ENCODE measurements around the gene OR2D3. TPM values are rescaled to one million over a fixed set of nuclear protein-coding genes. Genes with fewer than 3 reads are reported as not detected.
"Not testable (repeated sequence)": the region's sequence is repeated elsewhere in the genome, so short reads cannot be mapped to it uniquely, and the experiment has no call there.

The OR2D3 gene
- total RNA-seq, 1 donor from 2014 or later: not detected

DNA sequence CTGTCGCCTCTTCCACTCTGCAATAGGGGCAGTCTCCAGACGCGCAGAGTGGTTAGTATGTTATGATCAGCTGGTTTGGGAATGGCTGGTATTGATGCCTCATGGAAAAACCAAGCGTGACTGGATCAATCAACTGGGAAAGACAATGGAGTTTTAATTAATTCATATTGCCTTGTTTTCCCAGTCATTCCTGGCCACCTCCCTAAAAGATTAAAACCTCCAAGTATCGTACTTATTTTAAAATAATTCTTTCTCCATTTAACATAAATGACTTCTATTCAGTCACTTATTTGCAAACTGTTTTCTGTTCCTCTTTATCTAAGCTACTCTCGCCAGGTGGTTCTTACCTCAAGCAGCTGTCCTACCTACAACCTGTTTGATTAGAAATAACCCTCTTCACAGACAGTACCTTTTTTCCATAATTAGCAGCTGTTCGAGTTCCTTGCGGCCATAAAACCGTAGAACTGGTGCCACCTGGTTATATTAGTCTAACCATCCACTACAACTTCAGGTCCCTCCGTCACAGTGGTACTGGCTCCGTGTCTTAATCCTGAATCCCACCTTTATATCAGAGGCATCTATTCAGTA lies 6.3 kb downstream of the OR2D3 start:
- DNase-seq (ENCODE audit: low read depth, low spot score): no peak

DNA sequence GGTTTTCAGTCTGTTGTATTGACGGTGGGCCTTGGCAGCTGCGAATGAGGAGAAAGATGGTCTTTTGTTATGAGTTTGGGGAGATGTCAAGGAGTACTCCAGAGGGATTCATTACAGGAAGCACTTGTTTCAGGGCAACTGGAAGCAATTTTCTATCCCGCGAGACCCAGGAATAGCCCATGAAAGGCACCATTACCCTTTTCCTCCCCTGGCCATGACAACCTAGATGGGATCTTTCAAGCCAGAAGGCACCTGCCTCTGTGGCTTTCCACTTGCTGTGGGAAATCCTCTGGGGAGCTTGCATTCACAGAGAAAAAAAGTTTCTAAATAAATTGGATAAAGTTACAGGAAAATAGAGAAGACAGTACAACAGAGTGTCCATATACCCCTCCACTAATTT lies 8.1 kb downstream of the OR2D3 start:
- DNase-seq (ENCODE audit: low read depth, low spot score): no peak

DNA sequence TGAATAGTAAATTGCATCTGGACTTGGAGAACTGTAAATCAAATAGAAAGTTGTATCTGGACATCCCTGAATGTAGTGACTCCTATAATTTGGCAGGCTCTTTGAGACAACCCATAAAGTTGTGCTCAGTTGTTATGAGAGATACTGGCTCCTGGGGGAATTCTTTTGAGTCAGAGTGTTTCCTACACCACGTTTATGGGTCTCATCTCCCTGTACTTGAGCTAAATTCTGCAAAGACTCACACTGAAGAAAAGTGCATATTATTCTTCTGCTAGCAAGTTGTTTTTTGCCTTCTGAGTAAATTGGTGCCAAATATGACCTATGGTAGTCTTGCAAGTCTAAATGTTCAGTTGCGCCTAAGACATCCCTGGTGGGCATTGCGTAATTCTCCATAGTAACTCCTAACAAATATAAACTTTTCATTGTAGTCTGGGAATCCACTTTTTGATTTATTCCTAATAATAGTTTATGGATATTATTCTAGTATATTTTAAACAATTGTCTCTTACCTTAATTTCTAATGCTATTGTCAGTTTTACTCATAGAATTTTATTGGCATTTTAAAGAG lies 10.4 kb downstream of the OR2D3 start:
- DNase-seq (ENCODE audit: low read depth, low spot score): no peak

DNA sequence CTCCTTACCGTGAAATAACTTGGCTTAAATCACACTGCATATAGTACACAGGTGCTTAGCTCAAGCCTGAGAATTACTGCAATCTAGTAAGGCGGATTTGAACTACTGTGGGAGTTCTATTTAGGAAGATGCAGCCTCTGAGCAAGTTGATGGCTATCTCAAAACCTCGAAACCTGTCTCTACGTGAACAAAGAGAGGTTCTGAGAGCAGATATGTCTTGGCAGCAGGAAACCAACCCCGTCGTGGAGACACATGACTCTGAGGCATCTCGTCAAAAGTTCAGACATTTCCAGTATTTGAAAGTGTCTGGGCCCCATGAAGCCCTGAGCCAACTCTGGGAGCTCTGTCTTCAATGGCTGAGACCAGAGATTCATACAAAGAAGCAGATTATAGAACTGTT lies 11.3 kb downstream of the OR2D3 start:
- DNase-seq (ENCODE audit: low read depth, low spot score): no peak

DNA sequence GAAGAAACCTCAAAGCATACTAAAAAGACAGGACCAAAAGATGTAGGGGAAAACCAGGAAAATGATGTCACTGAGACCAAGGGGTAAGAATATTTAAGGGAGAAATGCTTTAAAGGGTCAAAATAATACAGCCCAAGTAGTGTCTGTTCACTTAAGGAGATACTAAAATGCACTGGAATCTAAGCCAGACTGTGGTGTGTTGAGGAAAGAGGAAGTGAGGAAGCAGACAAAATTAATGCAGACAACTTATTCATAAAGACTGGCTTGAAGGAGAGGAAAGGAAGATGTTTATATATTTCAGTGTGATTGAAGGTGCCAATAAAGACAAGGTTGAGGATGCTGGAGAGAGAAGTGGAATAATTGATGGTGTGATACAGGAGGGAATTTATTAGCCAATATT lies 21.2 kb downstream of the OR2D3 start:
- DNase-seq (ENCODE audit: low read depth, low spot score): no peak

DNA sequence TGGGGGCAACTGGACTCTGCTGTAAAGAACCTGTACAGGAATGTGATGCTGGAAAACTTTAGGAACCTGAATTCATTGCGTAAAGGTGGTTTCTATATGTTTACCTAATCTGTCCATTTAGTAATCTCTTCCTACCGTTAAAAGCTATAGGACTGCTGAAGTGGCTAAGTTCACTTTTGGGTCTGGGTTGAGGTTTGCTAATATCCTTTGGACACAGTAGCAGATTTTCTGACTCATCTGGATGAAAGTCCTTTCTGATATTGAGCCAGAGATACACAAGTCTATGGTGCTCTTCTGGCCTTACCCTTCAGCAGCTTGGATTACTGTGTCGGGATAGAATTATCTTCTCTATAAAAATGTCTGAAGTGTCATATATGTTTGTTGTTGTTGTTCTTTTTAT lies 22.3 kb downstream of the OR2D3 start:
- no peak for DNase-seq (ENCODE audit: low read depth, low spot score)

DNA sequence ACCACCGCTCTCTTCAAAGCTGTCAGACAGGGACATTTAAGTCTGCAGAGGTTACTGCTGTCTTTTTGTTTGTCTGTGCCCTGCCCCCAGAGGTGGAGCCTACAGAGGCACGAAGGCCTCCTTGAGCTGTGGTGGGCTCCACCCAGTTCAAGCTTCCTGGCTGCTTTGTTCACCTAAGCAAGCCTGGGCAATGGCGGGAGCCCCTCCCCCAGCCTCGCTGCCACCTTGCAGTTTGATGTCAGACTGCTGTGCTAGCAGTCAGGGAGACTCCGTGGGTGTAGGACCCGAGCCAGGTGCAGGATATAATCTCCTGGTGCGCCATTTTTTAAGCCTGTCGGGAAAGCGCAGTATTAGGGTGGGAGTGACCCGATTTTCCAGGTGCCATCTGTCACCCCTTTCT lies 33.4 kb downstream of the OR2D3 start:
- DNase-seq (ENCODE audit: low read depth, low spot score): not testable (repeated sequence)

DNA sequence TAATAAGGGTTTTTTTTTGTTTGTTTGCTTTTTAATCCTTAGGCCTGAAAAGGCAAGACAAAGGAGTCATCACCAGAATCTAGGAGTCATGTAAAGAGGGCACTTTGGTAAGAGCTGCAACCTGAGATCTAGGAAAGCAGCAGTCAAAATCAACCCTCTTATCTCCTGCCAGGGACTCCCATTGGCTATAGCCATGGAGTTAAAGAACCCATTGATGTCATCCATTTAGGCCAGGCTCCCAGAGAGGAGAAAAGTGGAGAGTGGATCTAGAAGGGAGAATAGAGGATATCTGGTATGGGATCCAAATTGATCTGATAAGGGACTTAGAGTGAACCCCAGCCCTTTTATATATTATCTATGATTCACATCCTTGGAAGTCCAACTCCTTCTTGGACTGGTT lies 41.3 kb downstream of the OR2D3 start:
- DNase-seq (ENCODE audit: low read depth, low spot score): no peak

DNA sequence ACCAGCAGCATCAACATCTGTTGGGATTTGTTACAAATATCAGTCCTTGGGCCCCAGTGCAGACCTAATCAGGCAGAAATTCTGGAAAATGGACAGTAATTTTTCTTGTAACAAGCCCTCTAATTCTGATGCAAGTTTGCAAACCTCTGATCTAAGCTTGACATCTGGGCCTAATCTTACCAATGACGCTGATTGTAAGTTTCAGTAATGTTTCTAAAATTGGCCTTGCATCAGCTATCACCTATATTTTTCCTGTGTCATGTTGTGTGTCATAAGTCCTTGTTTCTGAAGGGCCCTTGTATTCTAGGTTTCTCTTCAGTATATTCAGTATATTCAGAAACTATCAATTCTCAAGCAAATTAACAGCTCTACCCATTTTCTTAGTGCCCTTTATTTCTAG lies 41.9 kb downstream of the OR2D3 start:
- DNase-seq (ENCODE audit: low read depth, low spot score): no peak

DNA sequence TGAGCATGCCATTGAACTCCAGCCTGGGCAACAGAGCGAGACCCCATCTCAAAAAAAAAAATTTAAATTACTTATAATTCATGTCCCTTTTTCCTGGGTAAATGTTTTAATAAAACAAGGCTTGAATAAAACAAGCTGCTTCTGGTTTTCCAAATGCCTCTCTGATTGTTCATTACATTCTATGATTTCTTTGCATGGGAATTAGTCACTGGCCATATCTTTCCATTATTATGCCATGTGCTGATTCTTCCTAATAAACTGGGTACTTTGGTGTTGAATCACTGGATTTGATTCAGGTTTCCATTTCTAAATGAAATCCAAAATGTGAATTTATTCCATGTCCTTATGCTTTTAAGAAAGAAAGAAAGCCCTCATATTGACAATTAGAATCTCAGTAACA lies 48.0 kb downstream of the OR2D3 start:
- DNase-seq (ENCODE audit: low read depth, low spot score): no peak

DNA sequence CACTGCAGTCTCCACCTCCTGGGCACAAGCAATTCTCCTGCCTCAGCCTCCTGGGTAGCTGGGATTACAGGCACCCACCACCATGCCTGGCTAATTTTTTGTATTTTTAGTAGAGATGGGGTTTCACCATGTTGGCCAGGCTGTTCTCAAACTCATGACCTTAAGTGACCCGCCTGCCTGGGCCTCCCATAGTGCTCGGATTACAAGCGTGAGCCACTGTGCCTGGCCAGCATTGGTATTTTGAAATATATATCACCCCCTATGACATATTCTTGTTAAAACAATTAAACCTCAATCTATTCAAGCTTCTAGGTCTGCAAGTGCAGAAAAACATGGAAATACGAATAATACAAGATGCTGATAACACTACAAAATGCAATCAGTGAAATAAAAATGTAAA lies 49.1 kb downstream of the OR2D3 start:
- not testable (repeated sequence) for DNase-seq (ENCODE audit: low read depth, low spot score)

Other genes with a start within 250 kb of the OR2D3 start
- 75.5 and 91.9 TPM in 2 replicates for gene MRPL17, start 237.7 kb upstream of the OR2D3 start, total RNA-seq
- 0.07 TPM in 2 replicates for gene OR2AG2, start 149.0 kb upstream of the OR2D3 start, total RNA-seq
- under 0.01 TPM in 1 of 2 replicates, not detected in the other for gene OR2AG1, start 138.0 kb upstream of the OR2D3 start, total RNA-seq
- 0.07 and 0.20 TPM in 2 replicates for gene OR6A2, start 121.3 kb upstream of the OR2D3 start, total RNA-seq
- not detected in 2 replicates for gene OR10A5, start 75.3 kb upstream of the OR2D3 start, total RNA-seq
- not detected in 2 replicates for gene OR10A2, start 57.9 kb upstream of the OR2D3 start, total RNA-seq
- gene OR10A4, start 44.4 kb upstream of the OR2D3 start, total RNA-seq: not detected in 2 replicates
- 0.07 and 0.18 TPM in 2 replicates for gene OR2D2, start 28.5 kb upstream of the OR2D3 start, total RNA-seq
- 4.6 and 5.9 TPM in 2 replicates for gene ZNF215, start 5.4 kb downstream of the OR2D3 start, total RNA-seq
- 2.0 and 4.1 TPM in 2 replicates for gene ZNF214, start 99.3 kb downstream of the OR2D3 start, total RNA-seq
- gene NLRP14, start 99.5 kb downstream of the OR2D3 start, total RNA-seq: 0.21 and 0.40 TPM in 2 replicates
- gene RBMXL2, start 168.0 kb downstream of the OR2D3 start, total RNA-seq: 0.04 and 0.20 TPM in 2 replicates

Data from pulmonary artery endothelial cell (primary cell).